Umbilical cord (tissue), 2 donors: ENCODE data around the gene BEX4. TPM values are rescaled to one million over a fixed set of nuclear protein-coding genes. Genes with fewer than 3 reads are reported as not detected.
"Not testable (repeated sequence)": the region's sequence is repeated elsewhere in the genome, so short reads cannot be mapped to it uniquely, and the experiment has no call there.

Source experiments
- DNase-seq: peaks from one replicate; pipeline ENCODE4 v3.0.0-alpha.2; 2015; ENCODE audit warnings: low spot score
- total RNA-seq: library from RNA; depleted of rRNA; stranded (reverse); fragments of >200 nt; gene quantifications from one replicate; pipeline ENCODE4 v1.2.3, GENCODE V29; 2014; ENCODE audit warnings: low replicate concordance; ENCODE audit not compliant: insufficient read depth

Gene BEX4
- 24.6 TPM for total RNA-seq

DNA sequence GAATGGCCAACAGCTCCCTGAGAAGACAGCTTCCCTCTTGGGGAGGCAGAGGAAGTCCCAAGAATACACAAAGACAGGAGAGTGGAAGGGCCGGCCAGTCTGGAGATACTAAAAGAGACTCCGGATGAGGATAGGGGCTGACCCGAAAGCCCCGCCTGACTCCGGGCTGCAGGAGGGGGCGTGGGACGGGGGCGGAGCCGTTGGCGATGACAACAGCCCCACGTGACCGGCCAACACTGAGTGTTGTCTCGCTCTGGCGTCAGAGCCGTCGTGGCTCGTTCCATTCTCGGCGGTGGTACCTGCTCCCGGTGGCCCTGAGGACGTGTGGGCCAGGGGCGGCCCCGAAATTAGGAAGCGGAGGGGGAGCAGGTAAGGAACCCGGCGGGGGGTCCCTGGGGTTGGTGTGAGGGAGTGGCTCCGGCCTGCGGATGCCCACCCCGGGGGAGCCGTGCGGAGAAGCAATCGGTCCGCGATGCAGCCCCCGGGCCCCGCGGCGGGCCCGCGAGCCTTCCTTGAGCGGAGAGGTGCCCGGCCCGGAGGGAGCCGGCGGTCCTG lies at the start of gene BEX4:
TSS of gene BEX4 (plus strand) at position 239 of the 555 bp plus-strand sequence. CDS start 1,046 bp downstream, outside the sequence.
- DNase-seq, result peak; percentile 85

DNA sequence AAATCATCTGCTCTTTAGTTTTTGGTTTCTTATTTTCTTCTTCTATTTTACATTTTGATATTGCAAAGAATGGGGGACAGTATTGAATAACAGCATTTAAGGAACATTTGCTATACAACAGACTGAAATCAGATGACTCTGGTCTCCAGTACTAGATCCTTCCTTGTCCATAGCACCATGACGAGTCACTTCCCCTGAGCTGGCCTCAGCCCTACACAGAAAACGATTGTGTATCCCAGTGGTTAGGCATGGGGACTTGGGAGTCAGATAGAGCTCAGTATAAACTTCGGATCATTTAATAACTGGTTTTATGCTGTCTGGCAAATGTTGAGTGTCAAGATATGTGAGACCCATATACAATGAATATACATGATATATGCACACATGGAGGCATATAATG lies 44.7 kb upstream of the BEX4 start:
- no peak for DNase-seq

- no peak for DNase-seq
Observed at GRCh38 chrX:103171353-103171752, 43.6 kb upstream of the BEX4 start.

DNA sequence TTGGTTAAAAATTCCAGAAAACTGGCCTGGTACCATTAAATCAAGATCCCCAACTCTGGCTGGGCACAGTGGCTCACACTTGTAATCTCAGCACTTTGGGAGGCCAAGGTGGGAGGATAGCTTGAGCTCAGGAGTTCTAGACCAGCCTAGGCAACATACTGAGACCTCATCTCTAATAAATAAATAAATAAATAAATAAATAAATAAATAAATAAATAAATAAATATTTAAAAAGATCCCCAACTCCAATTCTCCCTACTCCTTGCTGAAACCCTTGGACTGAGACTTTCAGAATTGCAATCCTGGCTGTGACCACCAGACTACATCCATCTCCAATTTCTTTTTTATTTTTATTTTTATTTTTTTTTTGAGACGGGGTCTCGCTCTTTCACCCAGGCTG lies 39.7 kb upstream of the BEX4 start:
- DNase-seq, result not testable (repeated sequence)

DNA sequence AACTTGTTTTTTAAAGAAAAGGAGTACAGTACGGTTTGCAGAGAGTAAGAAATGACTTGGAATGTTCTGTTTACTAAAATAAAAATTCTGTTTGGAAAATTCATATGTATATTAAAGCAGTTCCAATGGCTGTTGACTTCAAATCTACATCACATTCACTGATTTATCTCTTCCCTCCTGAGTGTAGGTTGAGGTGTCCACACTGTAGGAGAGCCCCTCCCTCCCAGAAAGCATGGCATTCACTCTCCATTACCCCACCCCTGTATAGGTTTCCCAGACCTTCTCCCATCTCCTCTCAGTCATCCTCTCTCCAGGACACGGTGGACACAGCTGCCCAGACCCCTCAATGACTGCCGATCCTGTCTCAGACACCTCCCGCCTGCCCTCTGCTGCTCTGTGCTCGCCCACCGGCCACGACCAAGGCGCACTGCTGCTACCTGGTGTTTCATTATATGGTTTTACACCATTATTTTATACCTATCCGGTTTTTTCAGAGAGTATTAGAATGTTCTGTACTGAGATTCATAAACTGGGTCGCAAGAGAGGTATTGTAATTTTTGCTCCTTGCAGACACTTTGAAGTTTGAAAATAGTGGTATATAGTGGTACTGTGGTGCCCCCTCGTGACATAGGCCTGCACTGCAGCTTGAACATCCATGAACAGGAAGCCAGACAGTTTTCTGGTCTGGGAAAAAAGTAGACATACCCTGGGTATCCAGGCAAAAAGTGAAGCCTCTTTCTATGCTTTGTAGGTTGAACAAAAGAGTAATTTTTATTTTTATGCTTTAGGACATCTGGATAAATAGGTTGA lies 38.8 kb upstream of the BEX4 start:
- peak; percentile 41 for DNase-seq

GRCh38 chrX:103177556-103177955 lies 37.4 kb upstream of the BEX4 start:
- DNase-seq, result no peak

DNA sequence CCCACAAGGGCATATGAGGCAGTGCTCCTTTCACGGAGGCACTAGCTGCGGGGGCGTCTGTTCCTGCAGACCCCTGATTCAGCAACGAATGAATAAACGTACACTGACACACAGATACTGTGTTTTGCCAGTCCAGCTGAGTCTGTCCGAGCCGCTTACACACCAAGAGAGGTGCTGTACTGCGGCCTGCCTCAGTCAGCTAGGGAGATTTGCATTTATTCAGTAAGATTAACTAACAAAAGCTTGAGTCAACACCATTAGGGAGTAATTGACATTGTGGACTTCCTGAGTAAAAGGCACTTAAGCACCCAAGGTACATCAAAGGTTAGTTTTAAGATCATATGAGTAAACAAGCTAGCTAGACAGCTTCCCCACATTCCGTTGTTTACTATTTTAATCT lies 31.0 kb upstream of the BEX4 start:
- DNase-seq, result no peak

GRCh38 chrX:103187953-103188475 lies 26.9 kb upstream of the BEX4 start:
- DNase-seq, result no peak

GRCh38 chrX:103197721-103198306 lies 17.1 kb upstream of the BEX4 start:
- no peak for DNase-seq

GRCh38 chrX:103198668-103199067 lies 16.2 kb upstream of the BEX4 start:
- DNase-seq, result not testable (repeated sequence)

DNA sequence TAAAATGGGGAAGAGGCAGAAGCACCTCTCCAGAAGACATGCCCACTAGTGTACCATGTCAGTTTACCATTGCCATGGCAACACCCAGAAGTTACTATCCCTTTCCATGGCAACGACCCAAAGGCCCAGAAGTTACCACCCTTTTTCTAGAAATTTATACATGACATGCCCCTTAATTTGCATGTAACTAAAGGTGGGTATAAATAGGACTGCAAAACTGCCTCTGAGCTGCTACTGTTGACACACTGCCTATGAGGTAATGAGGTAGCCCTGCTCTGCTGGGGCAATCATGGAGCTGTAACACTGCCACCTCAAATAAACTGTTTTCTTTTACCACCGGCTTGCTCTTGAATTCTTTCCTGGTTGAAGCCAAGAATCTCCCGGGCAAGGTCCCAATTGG lies 13.9 kb upstream of the BEX4 start:
- DNase-seq, result no peak

GRCh38 chrX:103210056-103210455 lies 4.9 kb upstream of the BEX4 start:
- DNase-seq, result no peak

GRCh38 chrX:103211012-103211715 lies 3.7 kb upstream of the BEX4 start:
- DNase-seq, result peak; percentile 56

GRCh38 chrX:103212749-103213457 lies 2.0 kb upstream of the BEX4 start:
- no peak for DNase-seq

- peak; percentile 9 for DNase-seq
Observed at GRCh38 chrX:103215425-103215991, 600 bp downstream of the BEX4 start.

DNA sequence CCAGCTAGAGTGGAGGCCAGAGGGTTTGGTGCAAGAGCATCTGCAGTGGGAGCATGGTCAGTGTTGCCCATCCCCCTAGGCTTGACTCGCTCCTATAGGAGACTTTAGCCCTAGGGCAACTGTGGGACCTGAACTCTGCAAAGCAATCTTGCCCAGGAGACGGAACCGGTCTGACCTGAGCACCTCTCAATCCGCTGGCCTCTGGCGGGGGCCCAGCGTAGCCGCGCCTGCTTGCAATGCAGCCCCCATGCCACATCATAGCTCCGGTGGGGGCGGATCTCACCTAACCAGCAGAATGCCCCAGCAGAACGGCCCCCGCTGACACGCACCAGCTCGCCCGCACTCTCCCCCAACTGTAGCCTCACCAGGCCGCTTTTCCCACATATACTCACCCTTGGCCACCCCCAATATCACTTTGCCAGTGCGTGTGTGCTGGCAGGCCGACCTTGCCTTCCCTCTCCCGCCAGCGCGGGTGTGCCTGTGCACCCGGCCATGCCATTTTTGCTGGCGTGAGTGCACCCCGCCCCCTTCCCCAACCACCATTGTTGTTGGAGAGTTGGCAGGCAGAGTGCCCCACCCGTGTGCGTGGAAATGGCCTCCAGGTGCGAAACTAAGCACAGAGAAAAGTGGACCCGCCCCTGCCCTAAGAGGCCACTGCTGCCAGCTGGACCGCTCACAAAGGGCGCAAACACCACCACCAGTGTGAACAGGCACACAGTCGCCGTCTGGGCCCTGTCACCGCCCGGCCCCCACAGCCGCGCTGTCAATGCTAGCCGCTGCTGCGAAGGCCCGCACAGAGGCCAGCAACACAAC lies 5.8 kb downstream of the BEX4 start:
- no peak for DNase-seq

- not testable (repeated sequence) for DNase-seq
Observed at GRCh38 chrX:103225918-103226317, 11.0 kb downstream of the BEX4 start.

GRCh38 chrX:103233263-103233662 lies 18.4 kb downstream of the BEX4 start:
- no peak for DNase-seq

DNA sequence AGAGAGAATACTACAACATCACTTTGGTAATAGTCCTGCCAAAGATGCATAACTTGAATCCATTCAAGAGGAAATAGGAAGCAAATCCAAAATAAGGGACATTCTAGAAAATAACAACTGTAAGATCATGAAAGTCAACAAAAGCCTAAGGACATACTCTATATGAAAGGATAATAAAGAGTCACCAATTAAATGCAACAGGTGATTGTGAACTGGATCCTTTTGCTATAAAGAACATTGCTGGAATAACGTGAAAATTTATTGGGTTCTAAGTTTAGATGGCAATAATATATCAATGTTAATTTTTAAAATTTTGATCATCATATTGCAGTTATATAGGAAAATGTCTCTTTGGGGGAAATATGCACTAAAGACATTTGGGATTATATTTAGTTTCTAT lies 20.0 kb downstream of the BEX4 start:
- DNase-seq, result no peak

DNA sequence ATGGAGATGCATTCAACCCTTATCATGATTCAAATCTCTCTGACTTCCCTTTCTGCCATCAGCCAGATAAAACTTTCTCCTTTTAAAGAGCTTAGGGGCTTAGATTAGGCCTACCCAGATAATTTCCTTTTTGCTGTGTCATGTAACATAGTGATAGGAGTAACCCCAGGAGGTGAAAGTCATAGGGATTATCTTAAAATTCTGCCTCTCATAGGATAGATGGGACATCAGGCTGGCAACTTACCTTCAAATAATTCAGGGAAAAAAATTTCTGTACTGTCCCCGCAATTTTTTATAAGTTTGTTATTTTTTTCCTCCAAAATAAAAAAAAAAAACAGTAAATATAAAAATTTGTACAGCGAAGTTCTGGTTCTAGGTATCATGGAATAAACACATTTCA lies 20.7 kb downstream of the BEX4 start:
- not testable (repeated sequence) for DNase-seq
